K562 (cell line): ENCODE results near the gene DPEP1. TPM values are rescaled to one million over a fixed set of nuclear protein-coding genes. Genes with fewer than 3 reads are reported as not detected.

ENCODE experiments used
- ATAC-seq: fragments of 200-7000 bp; cut with Tn5 transposase; 3 replicates; pipeline ENCODE4 v1.9.1; 2020; ENCODE audit warnings: moderate library complexity
- BruUV-seq: library from RNA; stranded (reverse); fragments of 400-500 nt; replicated peaks from 2 replicates; lab custom pipeline; 2021; lab: Mats Ljungman, UMichigan
- CTCF ChIA-PET: fragments of 300-600 bp; formaldehyde crosslinking; extraction: SDS; loops from one replicate; lab custom pipeline; 2021; ENCODE audit warnings: low intra/inter-chr PET ratio; lab: Yijun Ruan, JAX
- POLR2A ChIA-PET: fragments of 300-600, 350-650 bp; sonication (Branson Sonifier 250); formaldehyde crosslinking; extraction: SDS; loops from one replicate; lab custom pipeline; 2021; ENCODE audit warnings: antibody characterized with exemption, inconsistent platforms; lab: Yijun Ruan, JAX
- DNase-seq, 4 experiments: peaks; one replicate each; pipeline versions ENCODE4 v3.0.0 to v3.0.0-alpha.2; 2011 to 2018; ENCODE audit warnings: low spot score in 3 of 4, mixed read lengths in 3 of 4; ENCODE audit errors: extremely low read depth in 1 of 4
- FAIRE-seq: peaks from 2 replicates; lab custom pipeline; 2011; peaks lifted over from hg19 to GRCh38; lab: Jason Lieb, UNC
- H2AFZ ChIP-seq: 2 replicates; pipeline ENCODE4 v1.6.0; 2011; ENCODE audit warnings: low read depth, low read length, control low read depth, inconsistent platforms
- H3K27ac ChIP-seq: fragments of 200-600 bp; 3 replicates; pipeline ENCODE4 v1.8.0; 2011; ENCODE audit warnings: low read depth, mild to moderate bottlenecking, control low read depth, inconsistent platforms, low read length, moderate library complexity, mixed read lengths; ENCODE audit errors: extremely low read depth
- H3K27me3 ChIP-seq, 2 experiments: fragments of 300-600 bp in 1 of 2; 2 replicates in 1 of 2; 3 replicates in 1 of 2; pipeline versions ENCODE4 v1.6.0 to v1.8.0; 2011; ENCODE audit warnings: inconsistent platforms in 2 of 2, low read length in 2 of 2, mild to moderate bottlenecking in 1 of 2, mixed read lengths in 1 of 2, moderate library complexity in 1 of 2; ENCODE audit not compliant: control insufficient read depth in 2 of 2, insufficient read depth in 2 of 2
- H3K36me3 ChIP-seq: fragments of 300-600 bp; 3 replicates; pipeline ENCODE4 v1.8.0; 2011; ENCODE audit warnings: mild to moderate bottlenecking, low read length, inconsistent platforms; ENCODE audit not compliant: control insufficient read depth, insufficient read depth
- H3K4me1 ChIP-seq, 2 experiments: fragments of 200-600 bp in 1 of 2; replicated peaks in 1 of 2; 2 replicates in 1 of 2; 3 replicates in 1 of 2; pipeline versions ENCODE4 v1.5.1 to v1.8.0; 2011; ENCODE audit warnings: inconsistent platforms in 2 of 2, low read length in 2 of 2, mild to moderate bottlenecking in 1 of 2, mixed read lengths in 1 of 2, moderate library complexity in 1 of 2; ENCODE audit not compliant: control insufficient read depth in 2 of 2, insufficient read depth in 2 of 2
- H3K4me2 ChIP-seq: 2 replicates; pipeline ENCODE4 v1.6.1; 2011; ENCODE audit warnings: low read length, control low read depth, inconsistent platforms, mixed read lengths; ENCODE audit not compliant: insufficient read depth
- H3K4me3 ChIP-seq: fragments of 200-600 bp; sonication (generic), shearing (Covaris generic); 2 replicates; pipeline ENCODE4 v1.5.1; 2016; ENCODE audit warnings: control low read depth, inconsistent platforms
- H3K79me2 ChIP-seq: fragments of 200-600 bp; 3 replicates; pipeline ENCODE4 v1.8.0; 2011; ENCODE audit warnings: low read length, inconsistent platforms; ENCODE audit not compliant: control insufficient read depth, insufficient read depth
- H3K9ac ChIP-seq, 2 experiments: 2 replicates each; pipeline versions ENCODE4 v1.6.0 to v1.6.1; 2011; ENCODE audit warnings: low read depth in 2 of 2, low read length in 2 of 2, control low read depth in 1 of 2, inconsistent platforms in 1 of 2, mild to moderate bottlenecking in 1 of 2, mixed read lengths in 1 of 2; ENCODE audit not compliant: insufficient read depth in 1 of 2
- H3K9me1 ChIP-seq: one replicate; pipeline ENCODE4 v1.6.0; 2011; ENCODE audit warnings: inconsistent platforms, mild to moderate bottlenecking, low read length, moderate library complexity; ENCODE audit not compliant: control insufficient read depth, insufficient read depth
- H3K9me3 ChIP-seq: replicated peaks from 2 replicates; pipeline ENCODE4 v1.5.1; 2011; ENCODE audit warnings: low read depth, low read length, inconsistent platforms; ENCODE audit not compliant: control insufficient read depth, insufficient read depth
- H4K20me1 ChIP-seq: replicated peaks from 2 replicates; pipeline ENCODE4 v1.6.1; 2011; ENCODE audit warnings: low read length, inconsistent platforms, mixed read lengths; ENCODE audit not compliant: control insufficient read depth, insufficient read depth
- DIDO1 ChIP-seq: fragments of 450-650 bp; IDR thresholded peaks from 2 replicates; pipeline ENCODE4 v1.6.1; 2016; ENCODE audit warnings: low read depth, missing biosample characterization, missing genetic modification characterization
- EHMT2 ChIP-seq: fragments of 450-650 bp; IDR thresholded peaks from 2 replicates; pipeline ENCODE4 v1.6.1; 2018; ENCODE audit warnings: antibody characterized with exemption
- HEY1 ChIP-seq: fragments of 250-450 bp; sonication (Bioruptor Pico); IDR thresholded peaks from 2 replicates; pipeline ENCODE4 v1.5.0; 2020; ENCODE audit warnings: mild to moderate bottlenecking, moderate library complexity, borderline replicate concordance
- HMG20A ChIP-seq: fragments of 450-650 bp; formaldehyde crosslinking; conservative IDR thresholded peaks from 2 replicates; pipeline ENCODE4 v1.4.0; 2020; ENCODE audit warnings: mild to moderate bottlenecking, mixed read lengths
- HMGN3 ChIP-seq: IDR thresholded peaks from 2 replicates; pipeline ENCODE4 v1.6.1; 2011; ENCODE audit warnings: borderline replicate concordance, low read depth, mild to moderate bottlenecking, mixed read lengths, low read length; ENCODE audit not compliant: insufficient read length; ENCODE audit errors: extremely low read depth
- NEUROD1 ChIP-seq: fragments of 150-350 bp; IDR thresholded peaks from 2 replicates; pipeline ENCODE4 v1.6.1; 2014; ENCODE audit warnings: borderline replicate concordance, low read length, low read depth; ENCODE audit not compliant: partially characterized antibody
- NFE2 ChIP-seq: IDR thresholded peaks from 2 replicates; pipeline ENCODE4 v1.6.1; 2014; ENCODE audit warnings: antibody characterized with exemption, low read depth
- NFXL1 ChIP-seq: fragments of 450-650 bp; formaldehyde crosslinking; IDR thresholded peaks from 2 replicates; pipeline ENCODE4 v1.4.0; 2021; ENCODE audit warnings: mild to moderate bottlenecking
- POLR2G ChIP-seq: fragments of 200-400 bp; formaldehyde crosslinking; IDR thresholded peaks from 2 replicates; pipeline ENCODE4 v1.6.1; 2017; ENCODE audit warnings: low read depth, mild to moderate bottlenecking, antibody characterized with exemption, low read length, moderate library complexity
- SNRNP70 ChIP-seq: fragments of 200-400 bp; formaldehyde crosslinking; optimal IDR thresholded peaks from 2 replicates; pipeline ENCODE3; 2017; ENCODE audit warnings: low read depth, low read length
- ZFX ChIP-seq: sonication (generic); formaldehyde crosslinking; IDR thresholded peaks from 2 replicates; pipeline ENCODE4 v1.8.0; 2022; ENCODE audit warnings: mild to moderate bottlenecking, missing genetic modification reagents, moderate library complexity
- WGBS: fragments of 100-300 bp; shearing (Covaris generic); methylation state at CpG from one replicate; pipeline ENCODE4 v1.1.6; 2016; ENCODE audit warnings: low coverage, mixed read lengths; ENCODE audit not compliant: insufficient coverage; ENCODE audit errors: missing lambda C conversion rate; 5-methylcytosine and 5-hydroxymethylcytosine counted together
- in situ Hi-C: fragments of 300-500 bp; cut with MboI; formaldehyde crosslinking; loops from 4 replicates; pipeline ENCODE4 v1.15.0; 2018; ENCODE audit warnings: inconsistent platforms, mixed read lengths
- intact Hi-C: fragments of 100-400 bp; cut with micrococcal nuclease; formaldehyde crosslinking; loops from 2 replicates; pipeline ENCODE4 v1.14.2; 2022
- polyA plus RNA-seq, 8 experiments: library from polyadenylated mRNA; depleted of rRNA in 4 of 8; stranded (reverse) in 5 of 8; unstranded in 3 of 8; fragments of >200 nt; fragmentation: Nextera tagmentation in 2 of 8; fragmentation: Illumina TruSeq in 1 of 8; extraction: Ambion mirVana in 2 of 8; extraction: Trizol in 1 of 8; gene quantifications; 2 replicates each; pipeline versions ENCODE4 v1.2.1 to v1.2.3, GENCODE V29; 2011 to 2014; ENCODE audit warnings: inconsistent platforms in 1 of 8, missing spikeins in 1 of 8
- total RNA-seq, 7 experiments: library from RNA; depleted of rRNA in 6 of 7; stranded (reverse); fragments of >200 nt in 6 of 7; fragmentation: Illumina TruSeq in 2 of 7; extraction: Trizol in 2 of 7; gene quantifications; 2 replicates each; pipeline versions ENCODE4 v1.2.1 to v1.2.3, GENCODE V29; 2011 to 2021; ENCODE audit warnings: low replicate concordance in 1 of 7
- TF ChIP-seq, protein P1 (sequence below): fragments of 250-450 bp; sonication (Bioruptor Pico); IDR thresholded peaks from 2 replicates; pipeline ENCODE4 v1.4.0; 2020
- TF ChIP-seq, protein P2 (sequence below): fragments of 450-650 bp; formaldehyde crosslinking; IDR thresholded peaks from 2 replicates; pipeline ENCODE4 v1.4.0; 2020; ENCODE audit warnings: mild to moderate bottlenecking, moderate library complexity

DPEP1 gene
- total and polyA plus RNA-seq, 9 of the 15 experiments (the other 6 are each of a cell fraction or from before 2014, with no cell fraction given), result 0.14 to 0.31 (median 0.20) TPM; not detected in 6

DNA sequence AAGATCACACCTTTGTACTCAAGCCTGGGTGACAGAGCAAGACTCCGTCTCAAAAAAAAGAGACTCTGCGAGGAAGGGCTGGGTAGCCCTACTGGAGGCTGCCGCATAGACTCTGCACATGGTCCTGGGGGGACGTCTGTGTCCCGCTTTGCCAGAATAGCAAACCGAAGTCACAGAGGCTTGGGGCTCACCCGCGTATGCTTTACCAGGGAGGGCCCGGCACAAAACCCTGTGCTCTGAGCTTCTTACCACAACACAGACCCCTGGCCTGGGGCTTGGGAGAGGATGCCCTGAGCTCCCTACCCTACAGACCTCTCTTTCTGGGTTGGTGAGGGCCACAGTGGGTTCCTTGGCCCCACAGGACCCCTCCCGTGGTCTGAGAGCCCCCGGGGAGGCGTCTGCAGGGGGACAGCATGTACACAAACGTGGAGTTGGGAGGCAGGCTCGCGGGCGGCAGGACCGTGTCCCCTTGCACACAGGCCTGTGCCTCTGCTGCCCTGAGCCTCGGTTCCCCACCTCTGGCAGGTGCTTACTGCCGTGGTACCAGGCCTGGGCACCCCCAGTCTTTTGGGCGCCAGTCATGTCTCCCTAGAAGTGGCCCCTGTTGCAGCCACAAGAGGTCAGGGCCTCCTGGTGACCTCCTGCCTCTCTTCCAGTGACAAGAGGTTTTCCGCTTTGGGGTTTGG lies 24.1 kb upstream of the DPEP1 start:
- peak; percentile 59; the same call in 1 of the 2 replicates for TF ChIP-seq POLR2G
- TF ChIP-seq HMGN3, result no peak
- ATAC-seq, result no peak
- intact Hi-C loops, result no loop called here
- FAIRE-seq, result no peak
- no peaks in the 10 kb centered on the region for H3K27me3 ChIP-seq
- H3K27ac ChIP-seq, result no peak overlapping the region
- ChIA-PET POLR2A (interaction anchor here (0.6 kb wide), 1 partner anchor 51 kb away, joined by 3 read pairs; no protein-coding TSS in a partner anchor), CTCF (no interaction called here)
- peaks cover 70% of the 10 kb centered on the region; the same call in 2 of the 3 replicates for H3K36me3 ChIP-seq
- H3K9ac ChIP-seq, result no peak overlapping the region
- in situ Hi-C loops, result no loop called here
- WGBS, result 95% methylated on average over 18 of the region's 21 CpGs
- H3K4me3 ChIP-seq, result no peak overlapping the region
- H2AFZ ChIP-seq, result no peak overlapping the region
- no peaks in the 10 kb centered on the region for H3K9me1 ChIP-seq
- peaks cover 17% of the 10 kb centered on the region for H3K9me3 ChIP-seq
- H3K79me2 ChIP-seq, result no peaks in the 10 kb centered on the region
- H3K4me2 ChIP-seq, result no peak overlapping the region
- no TSS peak for BruUV-seq
- H4K20me1 ChIP-seq, result no peaks in the 10 kb centered on the region
- H3K4me1 ChIP-seq, result peaks cover 0 to 41% of the 10 kb centered on the region in 2 experiments; a peak in 2 of 5 replicates
- no peak for DNase-seq

DNA sequence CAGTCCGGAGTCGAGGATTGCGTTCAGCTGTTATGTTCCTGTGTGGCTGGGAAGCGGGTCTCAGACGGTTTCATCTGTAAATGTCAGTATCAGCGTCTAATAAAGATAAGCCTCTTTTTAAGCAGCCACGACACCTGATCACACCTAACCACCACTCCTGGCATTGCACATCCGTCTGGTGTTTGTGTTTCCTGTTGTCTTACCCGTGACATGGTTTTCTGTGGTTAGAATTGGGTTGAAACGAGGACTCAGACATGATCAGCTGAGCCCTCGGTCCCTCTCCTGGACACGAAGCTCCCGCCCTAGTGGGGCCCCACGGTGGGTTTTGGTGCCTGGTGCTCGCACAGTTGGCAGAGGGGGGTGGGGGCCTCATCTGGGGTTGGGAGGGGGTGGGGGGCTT lies 19.6 kb upstream of the DPEP1 start:
- Histone ChIP-seq H4K20me1 (no peaks in the 10 kb centered on the region), H3K9me1 (no peaks in the 10 kb centered on the region), H3K27me3 (no peaks in the 10 kb centered on the region), H3K79me2 (no peaks in the 10 kb centered on the region), H3K4me1 (peaks cover 0 to 42% of the 10 kb centered on the region in 2 experiments; a peak in 2 of 5 replicates), H2AFZ (no peak overlapping the region), H3K4me2 (no peak overlapping the region), H3K9ac (no peak overlapping the region), H3K27ac (no peak overlapping the region), H3K36me3 (peaks cover 48% of the 10 kb centered on the region; the same call in 2 of the 3 replicates), H3K4me3 (no peak overlapping the region), H3K9me3 (0 out of 2 replicates have a peak, but pooled peaks cover 1% of the 10 kb centered on the region)
- ATAC-seq, result no peak
- WGBS, result 91% methylated on average over 15 of the region's 15 CpGs
- in situ Hi-C loops (loop anchor here (10.0 kb wide), 1 partner anchor 271 kb away; no protein-coding TSS in a partner anchor), intact Hi-C loops (no loop called here)
- no TSS peak for BruUV-seq
- FAIRE-seq, result no peak
- no peak for DNase-seq
- ChIA-PET POLR2A (no interaction called here), CTCF (no interaction called here)
- TF ChIP-seq SNRNP70 (no peak), DIDO1 (no peak), NFE2 (no peak), NEUROD1 (no peak), HMG20A (CRISPR knock-in tag) (no peak), HEY1 (CRISPR knock-in tag) (no peak), NFXL1 (CRISPR knock-in tag) (no peak), EHMT2 (no peak), ZFX (CRISPR knock-in tag) (no peak)
- TF ChIP-seq, protein P1, sequence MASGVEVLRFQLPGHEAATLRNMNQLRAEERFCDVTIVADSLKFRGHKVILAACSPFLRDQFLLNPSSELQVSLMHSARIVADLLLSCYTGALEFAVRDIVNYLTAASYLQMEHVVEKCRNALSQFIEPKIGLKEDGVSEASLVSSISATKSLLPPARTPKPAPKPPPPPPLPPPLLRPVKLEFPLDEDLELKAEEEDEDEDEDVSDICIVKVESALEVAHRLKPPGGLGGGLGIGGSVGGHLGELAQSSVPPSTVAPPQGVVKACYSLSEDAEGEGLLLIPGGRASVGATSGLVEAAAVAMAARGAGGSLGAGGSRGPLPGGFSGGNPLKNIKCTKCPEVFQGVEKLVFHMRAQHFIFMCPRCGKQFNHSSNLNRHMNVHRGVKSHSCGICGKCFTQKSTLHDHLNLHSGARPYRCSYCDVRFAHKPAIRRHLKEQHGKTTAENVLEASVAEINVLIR (CRISPR knock-in tag), result no peak
- TF ChIP-seq, protein P2, sequence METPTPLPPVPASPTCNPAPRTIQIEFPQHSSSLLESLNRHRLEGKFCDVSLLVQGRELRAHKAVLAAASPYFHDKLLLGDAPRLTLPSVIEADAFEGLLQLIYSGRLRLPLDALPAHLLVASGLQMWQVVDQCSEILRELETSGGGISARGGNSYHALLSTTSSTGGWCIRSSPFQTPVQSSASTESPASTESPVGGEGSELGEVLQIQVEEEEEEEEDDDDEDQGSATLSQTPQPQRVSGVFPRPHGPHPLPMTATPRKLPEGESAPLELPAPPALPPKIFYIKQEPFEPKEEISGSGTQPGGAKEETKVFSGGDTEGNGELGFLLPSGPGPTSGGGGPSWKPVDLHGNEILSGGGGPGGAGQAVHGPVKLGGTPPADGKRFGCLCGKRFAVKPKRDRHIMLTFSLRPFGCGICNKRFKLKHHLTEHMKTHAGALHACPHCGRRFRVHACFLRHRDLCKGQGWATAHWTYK (CRISPR knock-in tag), result no peak
